Activated CD8-positive, alpha-beta memory T cell treated with anti-CD3 and anti-CD28 coated beads, Interleukin-2, amount 50 U/mL, for 24 hours (primary cell): ENCODE measurements around the gene DUSP15.

Source experiments
- DNase-seq: peaks from one replicate; pipeline ENCODE4 v3.0.0-alpha.2; 2020; ENCODE audit errors: extremely low read depth

DUSP15 gene

DNA sequence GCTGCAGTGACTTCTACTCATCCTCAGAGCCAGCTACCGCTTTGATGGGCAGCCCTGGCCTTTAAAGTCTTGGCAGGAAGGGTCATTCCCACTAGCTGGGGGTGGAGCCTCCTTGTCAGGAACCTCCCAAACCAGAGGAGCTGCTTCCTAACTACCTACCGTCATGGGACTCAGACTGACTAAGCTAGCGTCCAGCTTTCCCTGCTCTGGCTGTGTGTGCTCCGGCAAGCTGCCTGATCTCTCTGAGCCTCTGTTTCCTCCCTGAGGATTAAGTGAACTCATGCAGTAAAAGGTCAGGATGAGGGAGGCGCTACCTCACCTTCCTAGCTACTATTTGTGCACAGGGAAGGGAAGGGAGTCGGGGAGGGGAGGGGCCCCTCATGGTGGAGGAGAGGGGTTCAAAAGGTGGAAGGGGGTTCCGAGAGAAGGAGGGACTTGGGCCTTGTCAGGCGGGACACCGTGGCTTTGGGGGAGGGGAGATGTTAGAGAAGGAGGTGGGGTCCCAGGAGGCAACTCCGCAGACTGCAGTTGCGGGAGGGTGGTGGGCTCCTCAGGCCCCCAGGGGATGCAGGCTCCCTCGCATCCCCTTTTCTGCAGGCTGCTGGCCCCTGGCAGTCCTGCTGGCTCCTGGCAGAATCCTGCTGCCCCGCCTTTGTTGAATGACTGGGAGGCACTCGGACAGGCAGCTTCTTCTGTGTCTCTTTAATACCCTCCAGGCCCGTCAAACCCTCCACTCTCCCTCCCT lies 9.8 kb downstream of the DUSP15 start:
- no peak for DNase-seq

DNA sequence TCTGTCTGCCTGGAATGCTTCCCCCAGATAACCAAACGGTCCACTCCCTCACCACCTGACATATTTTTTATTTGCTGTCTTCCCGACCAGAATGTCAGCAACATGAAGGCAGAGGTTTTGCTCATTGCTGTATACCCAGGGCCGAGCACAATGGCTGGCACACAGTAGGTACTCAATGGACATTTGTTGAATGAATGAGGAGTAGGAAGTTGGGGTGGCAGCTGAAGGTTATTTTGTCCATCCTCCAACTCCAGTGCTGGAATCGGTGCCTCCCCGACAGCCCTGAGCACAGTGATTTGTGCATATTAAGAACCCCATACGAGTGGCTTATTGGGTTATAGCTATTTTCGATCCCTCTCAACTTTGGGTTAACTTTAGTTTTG lies 10.3 kb downstream of the DUSP15 start:
- DNase-seq: no peak

DNA sequence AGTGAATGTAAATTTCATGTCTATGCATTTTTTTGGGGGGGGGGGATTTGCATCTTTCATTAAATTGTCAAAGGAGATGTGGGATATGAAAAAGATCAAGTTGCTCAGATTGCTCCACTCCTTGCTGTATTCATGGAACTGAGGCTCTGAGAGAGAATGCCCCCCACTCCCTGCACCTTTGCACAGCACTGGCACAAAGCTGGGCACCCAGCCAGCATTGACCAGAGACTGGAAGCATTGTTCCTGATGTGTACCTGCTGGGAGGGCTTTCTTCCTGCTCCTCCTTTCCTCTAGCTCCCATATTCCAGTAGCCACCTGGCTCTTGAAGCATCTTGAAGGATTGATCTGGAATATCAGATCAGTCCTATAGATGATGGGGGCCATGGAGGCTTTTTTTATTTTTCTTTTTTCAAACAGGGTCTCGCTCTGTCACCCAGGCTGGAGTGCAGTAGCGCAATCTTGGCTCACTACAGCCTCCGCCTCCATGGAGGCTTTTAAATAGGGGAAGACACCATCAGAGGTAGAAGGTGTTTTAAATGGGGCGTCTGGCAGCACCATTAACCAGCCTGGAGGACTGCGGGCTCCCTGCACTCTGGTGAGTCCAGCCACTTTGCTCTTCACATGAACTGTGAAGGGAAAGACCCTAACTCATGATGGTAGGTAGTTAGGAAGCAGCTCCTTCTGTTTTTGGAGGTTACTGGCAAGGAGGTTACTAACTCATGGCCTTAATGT lies 10.9 kb downstream of the DUSP15 start:
- DNase-seq: no peak

DNA sequence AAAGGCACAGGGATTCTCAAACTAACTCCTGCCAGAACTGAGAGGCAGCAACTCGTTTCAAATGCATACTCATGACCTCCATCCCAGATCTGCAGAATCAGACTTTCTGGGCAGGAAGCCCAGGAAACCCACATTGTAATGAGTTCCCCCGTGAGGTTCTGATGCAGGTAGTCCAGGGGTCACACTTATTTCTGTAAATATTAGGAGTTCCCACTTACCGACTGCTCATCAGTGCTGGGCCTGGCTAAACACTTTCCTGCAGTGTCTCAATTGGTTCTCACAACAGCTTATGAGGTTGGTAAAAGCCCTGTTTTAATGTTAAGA lies 11.6 kb downstream of the DUSP15 start:
- no peak for DNase-seq

DNA sequence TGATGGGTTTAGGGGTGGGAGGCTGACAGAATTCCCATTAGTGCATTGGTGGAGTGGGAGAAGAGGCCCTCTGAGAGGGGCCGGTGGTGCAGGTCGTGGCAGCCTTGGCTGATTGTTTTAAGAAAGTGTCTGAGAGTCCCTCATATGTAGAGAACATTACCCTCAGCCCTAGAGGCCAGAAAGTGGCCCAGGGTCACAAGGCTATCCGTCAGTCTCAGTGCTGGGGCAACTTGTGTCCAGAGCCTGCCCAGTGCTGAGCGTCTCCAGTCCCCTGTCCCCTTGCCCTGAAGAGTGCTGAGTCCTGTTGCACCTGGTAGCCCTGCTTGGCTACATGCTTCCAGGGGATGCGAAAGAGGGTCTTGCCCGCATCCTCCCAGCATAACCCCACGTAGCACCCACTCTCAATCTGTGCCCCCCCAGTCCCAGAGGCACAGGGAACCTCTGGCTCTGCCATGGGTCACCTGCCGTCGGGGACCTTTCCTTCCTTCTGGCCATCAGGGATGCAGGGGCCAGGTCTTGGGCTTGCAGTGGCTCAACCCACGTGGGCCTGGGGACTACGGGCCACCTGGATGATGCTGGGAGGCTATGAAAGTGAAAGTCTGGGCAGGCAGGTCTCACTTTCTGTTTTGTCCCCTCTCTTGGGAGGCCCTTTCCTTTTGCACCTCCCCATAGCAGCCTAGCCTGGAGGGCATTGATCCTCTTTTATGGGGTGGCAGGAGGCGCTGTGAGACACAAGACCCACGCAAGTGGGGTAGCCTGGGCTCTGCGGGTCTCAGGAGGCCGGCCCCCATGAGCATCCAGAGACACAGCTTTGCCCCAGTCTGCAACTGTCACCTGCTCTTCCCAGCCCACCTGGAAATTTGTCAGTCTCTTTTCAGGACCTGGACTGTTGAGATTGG lies 12.2 kb downstream of the DUSP15 start:
- DNase-seq: no peak

DNA sequence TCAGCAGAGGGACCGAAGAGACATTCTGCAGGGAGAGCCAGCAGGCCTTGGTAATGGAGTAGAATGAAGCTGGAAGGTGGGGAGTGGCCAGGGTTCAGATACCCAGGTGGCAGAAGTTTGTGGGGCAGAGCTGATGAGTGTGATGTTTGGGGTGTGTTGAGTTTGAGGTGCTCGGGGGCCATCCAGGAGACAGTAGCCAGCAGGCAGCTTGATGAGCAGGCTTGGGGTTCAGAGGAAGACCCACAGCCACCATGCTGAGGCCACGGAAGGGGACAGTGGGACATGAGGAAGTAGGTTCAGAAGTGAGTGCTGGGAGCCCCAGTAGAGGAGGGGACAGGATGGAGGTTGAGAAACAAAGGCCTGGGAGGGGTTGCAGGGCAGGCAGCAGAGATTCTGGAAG lies 13.8 kb downstream of the DUSP15 start:
- no peak for DNase-seq

DNA sequence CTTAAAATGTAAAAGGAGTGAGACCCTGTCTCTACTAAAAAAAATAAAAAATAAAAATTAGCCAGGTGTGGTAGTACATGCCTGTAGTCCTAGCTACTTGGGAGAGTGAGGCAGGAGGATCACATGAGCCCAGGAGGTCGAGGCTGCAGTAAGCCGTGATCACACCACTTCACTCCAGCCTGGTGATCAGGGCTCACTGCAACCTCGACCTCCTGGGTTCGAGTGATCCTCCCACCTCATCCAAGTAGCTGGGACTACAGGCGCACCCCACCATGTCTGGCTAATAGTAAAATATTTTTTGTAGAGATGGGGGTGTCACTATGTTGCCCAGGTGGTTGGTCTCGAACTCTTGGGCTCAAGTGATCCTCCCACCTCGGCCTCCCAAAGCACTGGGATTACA lies 16.8 kb downstream of the DUSP15 start:
- no peak for DNase-seq

DNA sequence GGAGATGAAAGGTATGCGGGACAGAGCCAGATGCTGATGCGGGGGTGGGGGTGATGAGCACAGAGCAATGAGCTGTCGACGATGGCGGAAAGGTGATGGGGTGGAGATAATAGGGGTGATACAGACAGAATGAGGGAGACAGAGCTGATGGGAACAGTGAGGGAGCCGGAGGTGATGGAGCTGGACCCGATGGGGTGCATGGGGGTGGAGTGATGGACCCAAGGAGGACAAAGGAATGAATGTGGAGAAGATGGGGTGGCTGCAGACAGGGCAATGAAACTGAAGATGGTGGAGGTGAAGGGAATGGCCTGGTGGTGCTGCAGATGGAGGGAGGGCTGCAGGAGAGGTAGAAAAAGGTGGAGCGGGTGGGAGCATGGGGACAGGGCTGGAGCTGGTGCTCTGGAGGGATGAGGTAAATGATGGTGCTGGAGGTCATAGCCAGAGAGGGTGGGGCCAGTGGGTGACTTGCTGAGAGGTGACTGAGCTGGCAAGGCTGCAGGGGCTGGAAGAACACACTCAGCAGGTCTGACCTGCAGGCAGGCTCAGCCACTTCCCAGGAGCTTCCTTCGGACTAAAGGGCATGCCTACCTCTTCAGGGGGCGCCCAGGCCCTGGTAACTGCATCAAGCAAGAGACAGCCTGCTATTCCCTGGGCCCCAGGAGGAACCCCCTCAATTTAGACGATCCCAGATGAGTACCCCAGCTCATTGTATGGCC lies 18.9 kb downstream of the DUSP15 start:
- no peak for DNase-seq

DNA sequence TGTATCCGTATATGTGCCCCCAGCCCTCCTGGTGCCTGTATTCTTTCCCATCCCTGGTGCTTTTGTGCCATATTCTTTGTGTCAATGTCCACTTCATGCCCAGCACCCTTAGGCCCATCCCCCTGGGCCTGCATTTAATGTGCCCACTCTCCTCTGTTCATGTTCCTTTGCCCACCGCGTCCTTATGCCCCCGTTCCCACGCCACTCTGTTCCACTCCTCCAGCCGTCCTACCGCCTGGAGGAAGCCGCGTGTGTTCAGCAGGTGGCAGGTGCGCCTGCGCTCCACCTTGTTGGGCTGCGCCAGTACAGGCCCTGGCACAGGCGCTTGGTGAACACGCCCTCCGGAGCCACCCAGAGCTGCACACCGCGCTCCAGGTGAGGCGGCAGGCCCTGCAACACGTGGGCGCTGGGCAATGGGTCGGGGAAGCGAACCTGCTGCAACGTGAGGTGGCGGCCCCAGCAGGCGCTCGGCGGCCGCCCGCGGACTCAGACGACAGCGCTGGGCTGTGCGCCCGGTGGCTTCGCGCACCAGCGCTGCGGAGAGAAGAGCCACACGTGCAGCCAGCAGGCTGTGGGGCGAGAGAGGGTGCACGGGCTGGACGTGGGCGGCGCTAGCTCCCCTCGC lies 20.9 kb downstream of the DUSP15 start:
- DNase-seq: no peak

DNA sequence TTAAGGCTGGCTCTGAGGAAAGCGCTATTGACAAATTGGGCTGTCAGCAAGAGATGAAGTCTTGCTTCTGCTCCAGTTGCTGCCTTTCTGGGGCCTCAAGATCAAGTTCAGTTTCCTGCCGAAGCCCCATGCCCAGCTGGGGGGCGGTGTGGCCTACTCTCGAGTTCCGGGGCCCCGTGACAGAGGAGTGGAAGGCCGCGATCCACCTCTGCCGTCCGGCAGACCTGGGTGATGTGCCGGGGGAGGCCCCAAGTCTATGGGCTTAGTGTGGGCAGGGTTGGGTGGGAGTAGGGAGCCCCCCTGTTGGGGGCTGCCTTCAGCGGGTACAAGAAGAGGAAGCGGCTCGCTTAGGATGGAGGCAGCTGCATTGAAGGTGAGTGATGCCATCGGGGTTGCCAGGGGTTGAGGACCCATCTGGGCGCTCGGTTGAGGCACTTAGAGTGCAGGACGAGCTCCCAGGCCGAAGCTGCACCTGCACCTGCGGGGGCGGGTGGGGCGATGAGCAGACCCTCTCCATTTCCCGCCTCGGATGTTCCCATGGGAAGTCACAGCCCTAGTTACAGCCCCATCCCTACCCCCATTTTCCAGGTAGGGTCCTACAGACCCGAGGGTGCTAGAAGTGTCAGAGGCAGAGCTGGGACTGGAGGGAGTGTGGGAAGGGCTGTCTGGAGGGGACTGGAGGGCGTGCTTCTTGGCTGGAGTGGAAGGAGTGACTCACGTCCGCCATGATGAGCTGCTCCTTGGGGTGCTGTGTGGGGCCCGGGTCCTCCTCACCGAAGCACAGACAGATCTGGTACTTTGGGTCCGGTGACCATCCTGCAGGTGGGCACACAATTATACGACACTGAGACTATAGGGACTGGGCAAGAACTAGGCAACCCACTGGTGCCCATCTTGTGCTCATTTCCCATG lies 22.0 kb downstream of the DUSP15 start:
- DNase-seq: no peak

DNA sequence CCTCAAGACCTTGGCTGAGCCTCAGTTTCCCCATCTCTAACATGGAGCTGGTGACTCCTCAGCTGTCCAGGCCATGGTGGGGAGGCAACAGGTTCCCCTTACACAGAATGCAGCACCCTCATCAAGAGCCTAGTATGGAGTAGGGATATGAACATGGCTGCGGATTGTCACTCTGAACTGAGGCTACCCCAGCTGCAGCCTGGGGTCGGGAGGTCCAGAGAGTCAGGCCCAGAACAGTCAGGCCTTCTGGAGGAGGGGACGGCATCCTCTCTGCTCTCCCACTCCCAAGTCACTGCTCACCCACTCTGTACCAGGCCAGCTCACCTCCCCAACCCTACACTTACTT lies 23.6 kb downstream of the DUSP15 start:
- DNase-seq: no peak

DNA sequence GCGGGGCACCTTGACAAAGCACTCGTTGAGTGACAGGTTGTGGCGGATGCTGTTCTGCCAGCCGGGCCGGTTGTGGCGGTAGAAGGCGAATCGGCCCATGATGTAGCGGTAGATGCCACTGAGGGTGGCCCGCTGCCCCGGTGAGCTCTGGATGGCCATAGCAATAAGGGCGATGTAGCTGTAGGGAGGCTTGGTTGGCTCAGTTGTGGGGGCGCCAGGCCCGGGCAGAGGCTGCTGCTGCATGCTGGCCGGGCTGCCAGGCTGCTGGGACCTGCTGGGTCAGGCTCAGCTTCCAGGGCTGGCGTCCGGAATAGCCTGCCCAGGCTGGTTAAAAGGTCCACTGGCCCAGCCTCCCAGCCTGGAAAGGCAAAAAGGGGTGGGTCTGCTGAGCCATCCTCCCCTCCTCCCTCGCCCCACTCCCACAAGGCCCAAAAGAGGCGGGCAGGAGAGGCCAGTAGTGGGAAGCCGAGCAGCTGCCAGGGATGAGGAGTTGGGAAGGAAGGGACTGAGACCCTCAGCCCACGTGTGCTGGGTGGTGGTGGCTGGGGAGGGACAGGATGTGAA lies 24.9 kb downstream of the DUSP15 start, which contains the start of gene FOXS1:
TSS of gene FOXS1 (minus strand) at position 305 of the 564 bp plus-strand sequence. CDS start at position 243, 62 bp downstream.
- no peak for DNase-seq

DNA sequence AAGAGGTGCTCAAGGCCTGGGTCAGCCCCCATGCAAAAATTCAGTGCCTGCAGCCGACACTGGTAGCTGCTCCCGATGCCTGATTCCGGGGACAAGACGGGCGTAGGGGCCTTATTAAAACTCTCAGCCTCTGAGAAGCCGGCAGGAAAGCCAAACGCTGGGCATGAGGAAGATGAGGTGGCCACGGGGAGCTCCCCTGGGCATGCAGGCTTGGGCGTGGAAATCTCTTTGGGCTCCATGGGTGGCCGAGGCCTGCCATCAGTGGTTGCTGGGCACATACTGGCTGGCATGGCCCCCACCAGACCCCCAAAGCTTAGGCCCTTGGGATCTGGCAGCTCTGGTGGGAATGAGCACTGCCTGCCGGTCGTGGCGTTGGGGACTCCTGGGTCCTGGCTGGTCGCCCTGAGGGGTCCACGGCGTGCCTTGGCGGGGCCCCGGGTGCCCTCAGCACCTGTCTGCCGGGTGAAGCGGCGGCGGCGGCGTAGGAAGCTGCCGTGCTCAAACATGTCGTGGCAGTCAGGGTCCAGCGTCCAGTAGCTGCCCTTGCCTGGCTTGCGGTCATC lies 25.5 kb downstream of the DUSP15 start:
- no peak for DNase-seq

DNA sequence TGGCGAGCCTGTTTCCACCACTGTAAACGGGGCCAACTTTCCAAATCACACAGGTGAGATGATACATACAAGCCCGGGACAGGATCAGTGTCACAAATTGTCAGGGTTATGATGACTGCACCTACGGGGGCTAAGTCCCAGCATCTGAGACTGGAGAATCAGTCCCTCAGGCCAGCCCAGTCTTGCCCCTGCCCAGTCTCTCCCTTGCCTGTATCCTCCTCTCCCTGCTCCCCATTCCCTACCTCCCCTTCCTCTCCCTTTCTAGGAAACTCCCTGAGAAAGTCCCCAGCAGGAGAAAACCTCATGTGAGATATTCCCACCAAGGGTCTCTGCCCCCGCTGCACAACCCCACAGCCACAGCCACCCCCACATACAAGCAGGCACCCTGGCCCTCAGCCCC lies 26.4 kb downstream of the DUSP15 start:
- no peak for DNase-seq

DNA sequence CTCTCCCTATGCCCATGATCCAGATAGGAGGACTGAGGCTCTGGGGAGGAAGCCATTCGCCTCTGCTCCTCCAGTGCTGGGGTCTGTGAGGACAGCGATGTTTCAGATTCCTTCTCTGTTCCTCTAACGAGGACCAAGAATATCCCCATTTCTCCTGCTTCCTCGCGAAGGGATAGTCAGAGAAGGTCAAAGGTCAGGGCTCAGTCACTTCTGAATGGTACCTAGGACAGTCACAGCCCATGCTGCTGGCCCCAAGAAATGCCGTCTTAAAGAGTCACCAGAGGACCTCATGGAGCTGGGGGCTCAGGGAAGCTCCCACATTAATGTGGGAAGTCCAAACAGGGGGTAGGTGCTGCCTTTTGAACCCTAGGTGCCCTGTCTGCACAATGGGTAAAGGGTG lies 27.0 kb downstream of the DUSP15 start:
- no peak for DNase-seq

DNA sequence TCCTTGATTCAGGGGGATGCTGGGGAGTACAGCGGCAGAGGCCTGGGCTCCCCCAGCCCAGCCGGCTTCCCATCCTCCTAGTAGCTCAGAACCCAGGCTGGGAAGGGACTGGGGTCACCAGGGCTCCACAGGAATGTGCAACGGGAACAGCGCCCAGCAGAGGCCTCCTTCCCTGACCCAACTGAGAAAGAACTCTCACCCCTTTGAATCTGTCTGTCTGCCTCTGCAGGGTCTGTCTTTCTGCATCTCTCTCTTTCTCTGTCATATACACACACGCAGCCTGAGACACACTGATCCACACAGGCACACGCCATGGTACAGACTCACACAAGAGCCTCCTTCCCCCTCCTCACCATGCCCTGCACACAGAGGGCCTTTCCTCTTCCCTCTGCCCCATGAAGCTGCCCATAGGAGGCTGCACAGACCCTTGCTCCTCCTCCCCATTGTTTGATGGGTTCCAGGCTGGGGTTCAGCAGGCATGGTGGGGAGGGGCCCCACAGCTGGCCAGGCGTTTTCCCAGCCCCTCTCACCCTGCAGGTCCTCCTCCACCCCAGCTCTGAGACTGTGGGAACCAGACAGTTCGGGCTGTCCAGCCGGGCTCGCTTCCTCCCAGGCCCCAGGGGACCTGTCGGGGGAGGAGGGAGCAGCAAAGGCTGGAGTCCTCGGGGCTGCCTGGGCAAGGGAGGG lies 27.7 kb downstream of the DUSP15 start:
- no peak for DNase-seq

DNA sequence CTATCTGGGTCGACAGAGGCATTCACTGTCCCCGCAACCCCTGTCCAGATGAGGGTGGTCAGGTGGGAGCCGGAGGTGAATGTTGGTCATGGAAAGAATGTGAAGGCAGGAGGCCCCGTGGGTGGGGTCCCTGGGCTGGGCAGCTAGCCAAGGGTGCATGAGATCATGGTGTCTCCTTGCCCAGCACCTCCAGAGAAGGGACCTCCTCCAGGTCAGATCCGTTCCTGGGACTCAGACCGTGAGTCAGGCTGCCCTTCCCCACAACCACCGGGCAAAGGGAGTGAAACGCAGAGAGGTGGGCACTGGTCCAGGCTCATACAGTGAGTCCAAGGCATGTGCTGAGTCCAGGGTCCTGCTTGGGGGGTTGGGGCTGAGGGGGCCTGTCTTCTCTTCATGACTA lies 28.4 kb downstream of the DUSP15 start:
- no peak for DNase-seq

DNA sequence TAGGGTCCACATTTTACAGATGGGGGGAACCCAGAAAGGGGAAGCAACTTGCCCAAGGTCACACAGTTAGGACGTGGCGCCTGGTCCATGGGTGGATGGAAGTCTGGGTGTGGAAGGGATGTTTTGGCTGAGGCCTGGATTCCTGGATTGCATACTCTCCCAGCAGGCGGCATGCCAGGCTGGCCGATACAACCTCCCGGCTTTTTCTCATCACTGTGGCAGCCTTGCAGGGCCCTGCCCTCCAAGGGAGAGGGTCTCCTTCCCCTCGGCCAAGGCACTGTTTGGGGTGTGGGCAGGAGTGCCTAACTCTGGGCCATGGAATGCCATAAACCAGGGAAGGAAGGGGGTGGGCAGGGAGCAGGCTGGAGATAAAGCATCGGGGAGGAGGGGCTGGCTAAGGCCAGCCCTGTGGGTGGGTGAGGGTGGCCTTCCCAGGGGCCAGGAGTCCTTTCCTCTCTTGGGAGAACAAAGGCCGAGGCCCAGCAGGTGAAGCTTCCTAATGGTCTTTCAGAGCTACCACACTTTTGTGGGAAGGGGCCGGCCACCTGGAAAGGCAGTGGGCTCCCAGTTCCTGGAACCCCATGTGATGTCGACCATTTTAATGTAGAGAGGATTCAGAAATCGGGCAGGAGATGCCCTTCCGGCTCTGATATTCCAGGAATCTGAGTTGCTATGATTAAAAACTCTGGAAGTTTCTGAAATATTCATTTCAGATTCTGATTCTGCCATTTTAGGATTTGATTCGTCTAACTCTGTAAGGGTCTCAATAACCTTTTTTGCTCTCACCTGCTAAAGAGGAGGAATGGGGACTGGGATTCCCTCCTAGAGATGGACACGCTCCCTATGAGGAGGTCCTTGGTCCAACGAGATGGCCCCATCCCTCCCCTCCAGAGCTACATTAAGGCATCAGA lies 29.2 kb downstream of the DUSP15 start:
- no peak for DNase-seq
